Measurements from ENCODE around the gene TMEM95. TPM values are rescaled to one million over a fixed set of nuclear protein-coding genes. Genes with fewer than 3 reads are reported as not detected.

The TMEM95 gene
- total and polyA plus RNA-seq, 2 of the 8 experiments (the other 6 are each of a cell fraction or from before 2014, with no cell fraction given), result not detected

- TF ChIP-seq EZH2 (IDR thresholded peaks at IDR 0.05; ENCODE audit: low read depth, low read length, severe bottlenecking), result no peak
- TF ChIP-seq E2F6 (IDR thresholded peaks at IDR 0.05), result peak; percentile 91
- TF ChIP-seq SP4 (IDR thresholded peaks at IDR 0.05; ENCODE audit: low read length), result no peak
- peak; percentile 65 for TF ChIP-seq KDM4A (IDR thresholded peaks at IDR 0.05; ENCODE audit: low read depth, low read length, severe bottlenecking)
- peak; percentile 84 for TF ChIP-seq CREB1 (IDR thresholded peaks at IDR 0.05)
- peak; percentile 40 for TF ChIP-seq ASH2L (IDR thresholded peaks at IDR 0.05; ENCODE audit: low read length)
- TF ChIP-seq POLR2AphosphoS5 (IDR thresholded peaks at IDR 0.05; ENCODE audit: low read depth, low read length), result peak; percentile 37
- peak; percentile 9; the same call in 1 of the 2 replicates for TF ChIP-seq USF2 (IDR thresholded peaks at IDR 0.05; ENCODE audit: low read length)
- TF ChIP-seq TAF1 (IDR thresholded peaks at IDR 0.05; ENCODE audit: low read depth, low read length), result no peak
Observed at GRCh38 chr17:7383742-7384488, 29.0 kb downstream of the TMEM95 start (continued).

All from H1 (cell line).